HuH-7.5 (cell line): ENCODE measurements around the gene TXNRD1.
A peak's percentile ranks its signal among the peaks of the same experiment; 100 is the strongest.
"Not testable (repeated sequence)": the region's sequence is repeated elsewhere in the genome, so short reads cannot be mapped to it uniquely, and the experiment has no call there.

Experiments used
- DNase-seq: peaks from one replicate; pipeline ENCODE4 v3.0.0; 2011; ENCODE audit warnings: low spot score

Gene TXNRD1

GRCh38 chr12:104280717-104281458 is 65.3 kb downstream of the TXNRD1 start:
- DNase-seq, result no peak

DNA sequence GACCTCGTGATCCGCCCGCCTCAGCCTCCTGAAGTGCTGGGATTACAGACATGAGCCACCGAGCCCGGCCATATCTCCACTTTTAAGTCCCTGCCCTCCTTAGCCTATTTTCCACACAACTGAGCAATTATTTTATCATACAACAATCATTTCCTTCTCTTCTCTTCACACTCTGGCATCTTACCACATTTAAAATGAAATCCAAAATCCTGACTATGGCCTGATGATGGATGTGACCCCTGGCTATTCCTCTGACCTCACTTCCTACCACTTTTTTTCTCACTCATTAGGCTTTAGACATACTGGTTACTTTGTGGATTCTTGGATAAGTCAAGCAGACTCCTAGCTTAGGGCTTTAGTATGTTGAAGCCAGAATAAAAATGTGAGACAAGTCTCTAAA is 66.1 kb downstream of the TXNRD1 start:
- DNase-seq, result no peak

- DNase-seq, result no peak
Measured at GRCh38 chr12:104282109-104282508, 66.5 kb downstream of the TXNRD1 start.

DNA sequence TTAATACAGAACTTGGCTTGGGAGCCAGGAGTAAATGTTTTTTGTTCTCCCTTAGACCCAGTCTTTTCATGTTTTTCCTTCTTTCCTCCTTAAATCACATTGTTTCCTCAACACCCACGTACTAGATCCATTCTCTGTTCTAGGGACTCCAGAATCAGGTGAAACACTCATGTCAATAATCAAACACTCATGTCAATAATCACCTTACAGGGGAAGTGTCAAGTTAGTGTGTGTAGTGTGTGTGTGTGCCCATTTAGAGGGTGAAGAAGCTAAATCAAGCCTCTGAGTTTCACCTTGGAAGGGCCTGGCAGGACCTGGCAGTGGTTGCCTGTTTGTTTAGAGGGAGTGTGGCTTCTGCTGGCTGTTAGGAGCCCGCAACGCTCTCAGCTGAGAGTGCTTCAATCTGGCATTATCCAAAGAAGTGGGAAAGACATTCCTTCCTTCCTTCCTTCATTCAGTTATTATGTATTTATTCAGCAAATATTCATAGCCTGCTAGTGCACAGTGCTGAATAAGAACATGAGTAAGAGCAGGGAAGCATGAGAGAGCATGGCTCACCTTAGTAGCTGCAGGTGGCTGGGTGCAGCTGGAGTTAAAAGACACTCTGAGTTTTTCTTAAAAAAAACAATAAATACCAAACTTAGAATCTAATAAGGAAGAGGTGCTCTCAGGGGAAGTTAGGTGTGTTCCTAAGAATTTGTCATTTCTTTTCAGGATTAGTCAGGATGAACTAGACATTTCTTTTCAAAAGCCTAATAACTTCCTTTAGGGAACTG is 70.3 kb downstream of the TXNRD1 start:
- no peak for DNase-seq

GRCh38 chr12:104286516-104287482 is 71.2 kb downstream of the TXNRD1 start:
- DNase-seq, result peak; percentile 80

DNA sequence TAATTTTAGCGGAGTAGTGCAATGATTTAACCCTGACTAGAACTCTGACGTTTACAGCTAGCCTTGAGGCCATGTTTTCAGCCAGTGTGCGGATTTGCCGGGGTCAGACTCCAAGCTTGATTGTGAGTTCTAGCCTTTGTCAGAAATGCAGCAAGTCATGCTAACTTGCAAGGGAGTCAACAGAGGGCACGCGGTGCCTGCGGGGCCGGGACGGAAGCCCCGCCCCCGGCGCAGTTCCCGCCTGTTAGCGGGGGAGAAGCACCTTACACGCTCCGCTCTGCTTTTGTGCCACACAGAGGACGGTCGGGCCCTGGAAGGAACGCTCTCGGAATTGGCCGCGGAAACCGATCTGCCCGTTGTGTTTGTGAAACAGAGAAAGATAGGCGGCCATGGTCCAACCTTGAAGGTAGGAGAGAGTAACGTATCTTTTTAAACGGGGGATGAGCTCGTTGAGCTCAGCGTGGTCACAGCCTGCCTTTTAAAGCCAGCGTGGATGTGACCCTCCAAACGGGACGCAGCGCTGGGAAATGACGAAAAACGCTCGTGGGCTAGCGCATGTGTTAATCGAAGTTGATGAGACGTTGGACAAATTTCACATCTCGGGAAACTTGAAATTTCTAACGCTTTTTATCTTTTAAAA is 73.2 kb downstream of the TXNRD1 start:
- peak; percentile 80 for DNase-seq

GRCh38 chr12:104290320-104290719 is 74.7 kb downstream of the TXNRD1 start:
- no peak for DNase-seq

DNA sequence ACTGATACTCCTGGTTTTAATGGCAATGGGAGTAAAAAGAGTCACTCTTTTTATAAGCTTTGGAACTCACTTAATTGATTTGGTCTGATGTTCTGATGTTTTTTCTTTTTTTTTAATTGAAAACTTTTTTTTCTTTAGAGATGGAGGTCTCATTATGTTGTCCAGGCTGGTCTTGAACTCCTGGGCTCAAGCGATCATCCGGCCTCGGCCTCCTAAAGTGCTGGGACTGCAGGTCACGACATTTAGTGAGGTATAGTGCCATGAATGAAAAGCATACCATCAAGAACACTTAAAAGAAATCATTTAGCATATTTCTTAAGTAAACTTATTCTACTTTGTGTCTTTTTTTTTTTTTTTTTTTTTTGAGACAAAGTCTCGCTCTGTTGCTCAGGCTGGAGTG is 75.3 kb downstream of the TXNRD1 start:
- no peak for DNase-seq

GRCh38 chr12:104291867-104292524 is 76.4 kb downstream of the TXNRD1 start:
- no peak for DNase-seq

- no peak for DNase-seq
Measured at GRCh38 chr12:104292872-104293794, 77.6 kb downstream of the TXNRD1 start.

GRCh38 chr12:104294158-104294859 is 78.7 kb downstream of the TXNRD1 start:
- not testable (repeated sequence) for DNase-seq

- no peak for DNase-seq
Measured at GRCh38 chr12:104294927-104295668, 79.5 kb downstream of the TXNRD1 start.

DNA sequence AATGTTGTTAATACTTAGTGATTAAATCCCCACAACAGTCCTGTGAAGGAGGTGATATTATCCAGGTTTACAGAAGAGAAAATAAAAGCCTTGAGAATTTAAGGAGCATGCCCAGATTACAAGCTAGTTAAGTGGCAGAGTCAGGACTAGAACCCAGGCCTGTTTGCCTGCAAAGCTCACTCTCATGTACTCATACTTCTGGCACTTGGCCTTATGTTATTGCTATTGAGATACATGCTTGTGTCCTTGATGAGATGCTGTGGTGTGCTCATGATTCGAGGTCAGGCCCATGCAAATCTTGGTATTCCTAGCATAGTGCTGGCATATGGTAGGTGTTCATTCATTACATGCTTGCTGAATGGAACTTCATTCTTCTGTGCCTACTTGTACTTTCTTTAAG is 80.4 kb downstream of the TXNRD1 start:
- no peak for DNase-seq

DNA sequence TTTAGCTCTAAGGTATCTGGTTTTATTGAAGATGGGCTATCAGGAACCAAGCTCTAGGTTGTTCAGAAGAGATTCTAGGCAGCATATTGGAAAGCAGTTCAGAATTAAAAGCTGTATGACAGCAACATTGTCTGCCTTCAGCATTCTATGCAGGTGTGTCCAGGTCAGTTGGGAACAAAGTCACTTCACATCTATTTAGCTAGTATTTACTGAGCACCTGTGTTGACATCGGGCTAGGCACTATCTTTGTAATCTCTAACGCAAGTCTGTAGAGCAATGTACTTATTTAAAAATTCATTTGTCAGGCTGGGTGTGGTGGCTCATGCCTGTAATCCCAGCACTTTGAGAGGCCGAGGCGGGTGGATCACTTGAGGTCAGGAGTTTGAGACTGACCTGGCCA is 81.1 kb downstream of the TXNRD1 start:
- DNase-seq, result no peak

- DNase-seq, result no peak
Measured at GRCh38 chr12:104297477-104298113, 82.0 kb downstream of the TXNRD1 start.

GRCh38 chr12:104299842-104300481 is 84.4 kb downstream of the TXNRD1 start:
- no peak for DNase-seq

GRCh38 chr12:104303538-104304151 is 88.1 kb downstream of the TXNRD1 start, which contains the start of gene EID3:
Gene EID3 (plus strand): TSS chr12:104303739. CDS start chr12:104303935, 196 bp downstream.
- DNase-seq, result no peak
